A549 (cell line): Measurements from ENCODE around the gene PRR12. TPM values are rescaled to one million over a fixed set of nuclear protein-coding genes. Genes with fewer than 3 reads are reported as not detected.

Source experiments
- ATAC-seq, 2 experiments: fragments of 200-7000 bp in 1 of 2; fragments of >200 bp in 1 of 2; cut with Nextera tagmentation in 1 of 2; cut with Tn5 transposase in 1 of 2; 3 replicates each; pipeline versions ENCODE4 v1.8.0 to v1.9.1; 2018 to 2020; ENCODE audit warnings: mild to moderate bottlenecking in 1 of 2, moderate library complexity in 1 of 2
- CTCF ChIA-PET: fragments of 300-600 bp; sonication (Branson Sonifier 250); formaldehyde crosslinking; extraction: SDS; loops from one replicate; lab custom pipeline; 2021; ENCODE audit warnings: antibody characterized with exemption, inconsistent platforms; lab: Yijun Ruan, JAX
- POLR2A ChIA-PET: fragments of 350-600 bp; formaldehyde crosslinking; extraction: SDS; loops from one replicate; lab custom pipeline; 2021; ENCODE audit warnings: antibody characterized with exemption, inconsistent platforms; lab: Yijun Ruan, JAX
- DNase-seq, 2 experiments: peaks; one replicate each; pipeline versions ENCODE4 v3.0.0 to v3.0.0-alpha.2; 2011 to 2016; ENCODE audit warnings: low read depth in 1 of 2, low spot score in 1 of 2
- FAIRE-seq: peaks from 2 replicates; lab custom pipeline; 2011; peaks lifted over from hg19 to GRCh38; lab: Jason Lieb, UNC
- H3K27ac ChIP-seq, 2 experiments: fragments of >200 bp; sonication (Bioruptor Twin); formaldehyde crosslinking; 3 replicates each; pipeline ENCODE4 v1.5.1; 2016 to 2017
- H3K4me1 ChIP-seq: fragments of >200 bp; sonication (Bioruptor Twin); formaldehyde crosslinking; 3 replicates; pipeline ENCODE4 v1.6.1; 2016
- H3K4me2 ChIP-seq: fragments of >200 bp; sonication (Bioruptor Twin); formaldehyde crosslinking; 3 replicates; pipeline ENCODE4 v1.6.1; 2016
- H3K4me3 ChIP-seq: fragments of >200 bp; sonication (Bioruptor Twin); formaldehyde crosslinking; 3 replicates; pipeline ENCODE4 v1.5.1; 2016
- H3K9me3 ChIP-seq: fragments of >200 bp; sonication (Bioruptor Twin); formaldehyde crosslinking; 3 replicates; pipeline ENCODE4 v1.6.1; 2016
- CBX2 ChIP-seq: fragments of 200-600 bp; sonication (generic); IDR thresholded peaks from 2 replicates; pipeline ENCODE4 v1.6.1; 2016; ENCODE audit warnings: low read depth, mild to moderate bottlenecking, borderline replicate concordance
- EP300 ChIP-seq, 2 experiments: fragments of >200 bp; sonication (Bioruptor Twin); formaldehyde crosslinking; IDR thresholded peaks; 2 replicates in 1 of 2; 3 replicates in 1 of 2; pipeline ENCODE4 v1.6.1; 2016 to 2017
- ESRRA ChIP-seq: fragments of 150-350 bp; IDR thresholded peaks from 2 replicates; pipeline ENCODE4 v1.6.1; 2014; ENCODE audit warnings: mild to moderate bottlenecking, low read length, borderline replicate concordance
- FOSB ChIP-seq: fragments of 250-450 bp; sonication (Bioruptor Pico); IDR thresholded peaks from 2 replicates; pipeline ENCODE4 v1.5.0; 2020; ENCODE audit warnings: mild to moderate bottlenecking, moderate library complexity
- GATA3 ChIP-seq: IDR thresholded peaks from 2 replicates; pipeline ENCODE4 v1.6.1; 2012; ENCODE audit warnings: borderline replicate concordance
- JUN ChIP-seq, 2 experiments: fragments of >200 bp; sonication (Bioruptor Twin); formaldehyde crosslinking; IDR thresholded peaks; 2 replicates in 1 of 2; 3 replicates in 1 of 2; pipeline ENCODE4 v1.6.1; 2016 to 2017
- JUNB ChIP-seq: fragments of >200 bp; sonication (Bioruptor Twin); formaldehyde crosslinking; IDR thresholded peaks from 2 replicates; pipeline ENCODE4 v1.6.1; 2016
- KDM1A ChIP-seq: fragments of 200-600 bp; sonication (generic); IDR thresholded peaks from 2 replicates; pipeline ENCODE4 v1.6.1; 2016; ENCODE audit warnings: low read depth, mild to moderate bottlenecking
- MAFK ChIP-seq: fragments of 450-650 bp; IDR thresholded peaks from 2 replicates; pipeline ENCODE4 v1.6.1; 2014; ENCODE audit not compliant: partially characterized antibody
- MAZ ChIP-seq: fragments of 150-350 bp; IDR thresholded peaks from 2 replicates; pipeline ENCODE4 v1.6.1; 2014; ENCODE audit warnings: antibody characterized with exemption, low read depth, low read length, borderline replicate concordance
- MYC ChIP-seq: IDR thresholded peaks from 2 replicates; pipeline ENCODE4 v1.6.1; 2012; ENCODE audit warnings: mild to moderate bottlenecking, inconsistent platforms, low read length, improper control_type of control experiment, borderline replicate concordance
- NFE2L2 ChIP-seq: fragments of 150-350 bp; conservative IDR thresholded peaks from 2 replicates; pipeline ENCODE4 v1.6.1; 2014; ENCODE audit warnings: low read length
- NPAS2 ChIP-seq: fragments of 250-450 bp; sonication (Bioruptor Pico); IDR thresholded peaks from 2 replicates; pipeline ENCODE4 v1.8.0; 2022; ENCODE audit warnings: mild to moderate bottlenecking, moderate library complexity, borderline replicate concordance
- NR3C1 ChIP-seq: fragments of >200 bp; sonication (Bioruptor Twin); formaldehyde crosslinking; IDR thresholded peaks from 3 replicates; pipeline ENCODE4 v1.6.1; 2017
- PHF8 ChIP-seq: fragments of 200-600 bp; sonication (generic); IDR thresholded peaks from 2 replicates; pipeline ENCODE4 v1.6.1; 2016; ENCODE audit warnings: low read depth, mild to moderate bottlenecking, antibody characterized with exemption, moderate library complexity, borderline replicate concordance
- POLR2A ChIP-seq: IDR thresholded peaks from 2 replicates; pipeline ENCODE4 v1.6.1; 2012; ENCODE audit warnings: mild to moderate bottlenecking, low read length
- RAD21 ChIP-seq, 2 experiments: fragments of >200 bp in 1 of 2; sonication (Bioruptor Twin) in 1 of 2; formaldehyde crosslinking in 1 of 2; IDR thresholded peaks in 1 of 2; conservative IDR thresholded peaks in 1 of 2; 2 replicates in 1 of 2; 3 replicates in 1 of 2; pipeline ENCODE4 v1.6.1; 2012 to 2018; ENCODE audit warnings: inconsistent platforms in 1 of 2
- RARB ChIP-seq: fragments of 250-450 bp; sonication (Bioruptor Pico); IDR thresholded peaks from 2 replicates; pipeline ENCODE4 v1.8.0; 2021; ENCODE audit warnings: mild to moderate bottlenecking, moderate library complexity
- ZFP36 ChIP-seq: fragments of 450-650 bp; IDR thresholded peaks from 2 replicates; pipeline ENCODE4 v1.6.1; 2014; ENCODE audit warnings: borderline replicate concordance; ENCODE audit not compliant: partially characterized antibody
- ZNF302 ChIP-seq: fragments of 250-450 bp; sonication (Bioruptor Pico); IDR thresholded peaks from 2 replicates; pipeline ENCODE4 v1.9.0; 2021; ENCODE audit warnings: inconsistent platforms, mild to moderate bottlenecking, moderate library complexity
- ZSCAN20 ChIP-seq: fragments of 250-450 bp; sonication (Bioruptor Pico); IDR thresholded peaks from 2 replicates; pipeline ENCODE4 v1.8.0; 2022; ENCODE audit warnings: mild to moderate bottlenecking, moderate library complexity
- WGBS: methylation state at CpG from one replicate; pipeline ENCODE4 v1.1.6; 2017; ENCODE audit errors: missing lambda C conversion rate; 5-methylcytosine and 5-hydroxymethylcytosine counted together
- polyA plus RNA-seq, 4 experiments: library from polyadenylated mRNA; depleted of rRNA in 3 of 4; stranded (reverse); fragments of >200 nt; fragmentation: RNase III in 1 of 4; extraction: RNeasy Plus Mini Kit Qiagen cat#74134 plus additional on column Dnase treatment in 1 of 4; gene quantifications; 2 replicates in 3 of 4; 3 replicates in 1 of 4; pipeline ENCODE4 v1.2.3, GENCODE V29; 2011 to 2017
- TF ChIP-seq, protein P1 (sequence below): IDR thresholded peaks from 2 replicates; pipeline ENCODE4 v1.6.1; 2012
- TF ChIP-seq, protein P2 (sequence below): fragments of >200 bp; sonication (Bioruptor Twin); formaldehyde crosslinking; IDR thresholded peaks from 2 replicates; pipeline ENCODE4 v1.6.1; 2016
- TF ChIP-seq, protein P3 (sequence below): fragments of 150-350 bp; IDR thresholded peaks from 2 replicates; pipeline ENCODE4 v1.6.1; 2014; ENCODE audit warnings: low read depth, mild to moderate bottlenecking, low read length
- TF ChIP-seq, protein P4 (sequence below): IDR thresholded peaks from 2 replicates; pipeline ENCODE4 v1.6.1; 2012
- TF ChIP-seq, protein P5 (sequence below): fragments of 200-600 bp; sonication (generic); IDR thresholded peaks from 2 replicates; pipeline ENCODE4 v1.6.1; 2016; ENCODE audit warnings: antibody characterized with exemption, mild to moderate bottlenecking, moderate library complexity

Gene PRR12
- polyA plus RNA-seq, 2 of the 4 experiments (the other 2 are of a cell fraction), result 0.78 to 15.6 TPM

DNA sequence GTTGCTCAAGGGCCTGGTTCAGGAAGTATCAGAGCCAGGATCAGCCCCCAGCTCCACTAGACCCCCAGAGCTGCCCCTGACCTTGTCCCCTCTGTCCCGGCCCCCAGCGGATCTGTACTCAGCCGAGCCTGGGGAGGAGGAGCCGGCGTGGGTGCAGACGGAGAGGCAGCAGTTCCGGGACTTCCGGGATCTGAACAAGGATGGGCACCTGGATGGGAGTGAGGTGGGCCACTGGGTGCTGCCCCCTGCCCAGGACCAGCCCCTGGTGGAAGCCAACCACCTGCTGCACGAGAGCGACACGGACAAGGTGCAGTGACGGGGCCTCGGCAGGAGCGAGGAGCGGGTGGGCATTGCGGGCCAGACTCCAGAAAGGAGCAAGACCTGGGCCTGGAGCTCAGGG, 48.5 kb upstream of the PRR12 start:
- CTCF ChIA-PET, result interaction anchor here (0.8 to 2.2 kb wide), 3 partner anchors 9 to 138 kb away, joined by 3 to 10 read pairs (median 8); no protein-coding TSS in a partner anchor
- no peak overlapping the region for H3K27ac ChIP-seq
- no peak for DNase-seq
- H3K4me2 ChIP-seq, result no peak overlapping the region
- H3K9me3 ChIP-seq, result no peaks in the 10 kb centered on the region
- TF ChIP-seq CBX2 (no peak), RARB (CRISPR knock-in tag) (no peak), FOSB (CRISPR knock-in tag) (no peak), ZSCAN20 (CRISPR knock-in tag) (no peak), MYC (no peak), MAZ (no peak), RAD21 (conservative IDR thresholded peaks at IDR 0.05 in 1 of 2, IDR thresholded peaks at IDR 0.05 in 1 of 2) (no peak), NFE2L2 (no peak), JUNB (no peak), PHF8 (no peak), NR3C1 (no peak), ZNF302 (CRISPR knock-in tag) (no peak), ZFP36 (no peak), EP300 (IDR thresholded peaks at IDR 0.05) (no peak)
- TF ChIP-seq, protein P1, sequence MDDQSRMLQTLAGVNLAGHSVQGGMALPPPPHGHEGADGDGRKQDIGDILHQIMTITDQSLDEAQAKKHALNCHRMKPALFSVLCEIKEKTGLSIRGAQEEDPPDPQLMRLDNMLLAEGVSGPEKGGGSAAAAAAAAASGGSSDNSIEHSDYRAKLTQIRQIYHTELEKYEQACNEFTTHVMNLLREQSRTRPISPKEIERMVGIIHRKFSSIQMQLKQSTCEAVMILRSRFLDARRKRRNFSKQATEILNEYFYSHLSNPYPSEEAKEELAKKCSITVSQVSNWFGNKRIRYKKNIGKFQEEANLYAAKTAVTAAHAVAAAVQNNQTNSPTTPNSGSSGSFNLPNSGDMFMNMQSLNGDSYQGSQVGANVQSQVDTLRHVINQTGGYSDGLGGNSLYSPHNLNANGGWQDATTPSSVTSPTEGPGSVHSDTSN, result no peak
- TF ChIP-seq, protein P2, sequence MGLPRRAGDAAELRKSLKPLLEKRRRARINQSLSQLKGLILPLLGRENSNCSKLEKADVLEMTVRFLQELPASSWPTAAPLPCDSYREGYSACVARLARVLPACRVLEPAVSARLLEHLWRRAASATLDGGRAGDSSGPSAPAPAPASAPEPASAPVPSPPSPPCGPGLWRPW, result no peak
- TF ChIP-seq, protein P3, sequence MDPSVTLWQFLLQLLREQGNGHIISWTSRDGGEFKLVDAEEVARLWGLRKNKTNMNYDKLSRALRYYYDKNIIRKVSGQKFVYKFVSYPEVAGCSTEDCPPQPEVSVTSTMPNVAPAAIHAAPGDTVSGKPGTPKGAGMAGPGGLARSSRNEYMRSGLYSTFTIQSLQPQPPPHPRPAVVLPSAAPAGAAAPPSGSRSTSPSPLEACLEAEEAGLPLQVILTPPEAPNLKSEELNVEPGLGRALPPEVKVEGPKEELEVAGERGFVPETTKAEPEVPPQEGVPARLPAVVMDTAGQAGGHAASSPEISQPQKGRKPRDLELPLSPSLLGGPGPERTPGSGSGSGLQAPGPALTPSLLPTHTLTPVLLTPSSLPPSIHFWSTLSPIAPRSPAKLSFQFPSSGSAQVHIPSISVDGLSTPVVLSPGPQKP, result no peak
- TF ChIP-seq, protein P4, sequence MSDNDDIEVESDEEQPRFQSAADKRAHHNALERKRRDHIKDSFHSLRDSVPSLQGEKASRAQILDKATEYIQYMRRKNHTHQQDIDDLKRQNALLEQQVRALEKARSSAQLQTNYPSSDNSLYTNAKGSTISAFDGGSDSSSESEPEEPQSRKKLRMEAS, result no peak
- TF ChIP-seq, all 56 proteins: peak for 0
- POLR2A ChIA-PET, result no interaction called here
- 96% methylated on average over 16 of the region's 16 CpGs for WGBS
- FAIRE-seq (no peak), ATAC-seq (no peak)
- 0 out of 3 replicates have a peak, but pooled peaks cover 3% of the 10 kb centered on the region for H3K4me1 ChIP-seq
- no peak overlapping the region for H3K4me3 ChIP-seq

DNA sequence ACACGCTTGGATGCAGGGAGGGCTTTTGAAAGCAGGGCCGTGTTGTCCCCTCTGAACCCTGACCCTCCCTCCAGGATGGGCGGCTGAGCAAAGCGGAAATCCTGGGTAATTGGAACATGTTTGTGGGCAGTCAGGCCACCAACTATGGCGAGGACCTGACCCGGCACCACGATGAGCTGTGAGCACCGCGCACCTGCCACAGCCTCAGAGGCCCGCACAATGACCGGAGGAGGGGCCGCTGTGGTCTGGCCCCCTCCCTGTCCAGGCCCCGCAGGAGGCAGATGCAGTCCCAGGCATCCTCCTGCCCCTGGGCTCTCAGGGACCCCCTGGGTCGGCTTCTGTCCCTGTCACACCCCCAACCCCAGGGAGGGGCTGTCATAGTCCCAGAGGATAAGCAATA, 48.0 kb upstream of the PRR12 start:
- no peak overlapping the region for H3K27ac ChIP-seq
- WGBS, result 85% methylated on average over 14 of the region's 14 CpGs
- no peak overlapping the region for H3K4me2 ChIP-seq
- ATAC-seq (no peak; a peak in 1 of 6 replicates), FAIRE-seq (no peak), DNase-seq (no peak)
- ChIA-PET CTCF (interaction anchor here (0.7 to 11.8 kb wide), 4 partner anchors 9 to 137 kb away, joined by 3 to 210 read pairs (median 6); no protein-coding TSS in a partner anchor), POLR2A (no interaction called here)
- H3K4me1 ChIP-seq, result 0 out of 3 replicates have a peak, but pooled peaks cover 3% of the 10 kb centered on the region
- no peaks in the 10 kb centered on the region for H3K9me3 ChIP-seq
- TF ChIP-seq GATA3 (no peak), NPAS2 (no peak), POLR2A (no peak), MAFK (no peak), FOSB (CRISPR knock-in tag) (no peak), ZSCAN20 (CRISPR knock-in tag) (no peak), JUN (IDR thresholded peaks at IDR 0.05) (no peak), ESRRA (no peak), NR3C1 (no peak), KDM1A (no peak), CBX2 (no peak)
- TF ChIP-seq, protein P1, result no peak
- TF ChIP-seq, protein P5, sequence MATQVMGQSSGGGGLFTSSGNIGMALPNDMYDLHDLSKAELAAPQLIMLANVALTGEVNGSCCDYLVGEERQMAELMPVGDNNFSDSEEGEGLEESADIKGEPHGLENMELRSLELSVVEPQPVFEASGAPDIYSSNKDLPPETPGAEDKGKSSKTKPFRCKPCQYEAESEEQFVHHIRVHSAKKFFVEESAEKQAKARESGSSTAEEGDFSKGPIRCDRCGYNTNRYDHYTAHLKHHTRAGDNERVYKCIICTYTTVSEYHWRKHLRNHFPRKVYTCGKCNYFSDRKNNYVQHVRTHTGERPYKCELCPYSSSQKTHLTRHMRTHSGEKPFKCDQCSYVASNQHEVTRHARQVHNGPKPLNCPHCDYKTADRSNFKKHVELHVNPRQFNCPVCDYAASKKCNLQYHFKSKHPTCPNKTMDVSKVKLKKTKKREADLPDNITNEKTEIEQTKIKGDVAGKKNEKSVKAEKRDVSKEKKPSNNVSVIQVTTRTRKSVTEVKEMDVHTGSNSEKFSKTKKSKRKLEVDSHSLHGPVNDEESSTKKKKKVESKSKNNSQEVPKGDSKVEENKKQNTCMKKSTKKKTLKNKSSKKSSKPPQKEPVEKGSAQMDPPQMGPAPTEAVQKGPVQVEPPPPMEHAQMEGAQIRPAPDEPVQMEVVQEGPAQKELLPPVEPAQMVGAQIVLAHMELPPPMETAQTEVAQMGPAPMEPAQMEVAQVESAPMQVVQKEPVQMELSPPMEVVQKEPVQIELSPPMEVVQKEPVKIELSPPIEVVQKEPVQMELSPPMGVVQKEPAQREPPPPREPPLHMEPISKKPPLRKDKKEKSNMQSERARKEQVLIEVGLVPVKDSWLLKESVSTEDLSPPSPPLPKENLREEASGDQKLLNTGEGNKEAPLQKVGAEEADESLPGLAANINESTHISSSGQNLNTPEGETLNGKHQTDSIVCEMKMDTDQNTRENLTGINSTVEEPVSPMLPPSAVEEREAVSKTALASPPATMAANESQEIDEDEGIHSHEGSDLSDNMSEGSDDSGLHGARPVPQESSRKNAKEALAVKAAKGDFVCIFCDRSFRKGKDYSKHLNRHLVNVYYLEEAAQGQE, result no peak
- H3K4me3 ChIP-seq, result no peak overlapping the region
